Neuronal stem cell (in vitro differentiated cells): Measurements from ENCODE around the gene GALNT14.

Experiments
- DNase-seq: peaks from one replicate; pipeline ENCODE4 v3.0.0-alpha.2; 2013; ENCODE audit warnings: low spot score
- H2AFZ ChIP-seq: one replicate; pipeline ENCODE4 v1.6.1; 2013; ENCODE audit warnings: mild to moderate bottlenecking, low read length, inconsistent platforms
- H2AK5ac ChIP-seq: 2 replicates; pipeline ENCODE4 v1.6.1; 2013; ENCODE audit warnings: low read depth, mild to moderate bottlenecking, inconsistent platforms, low read length, moderate library complexity, mixed read lengths
- H2BK120ac ChIP-seq: 2 replicates; pipeline ENCODE4 v1.6.1; 2013; ENCODE audit warnings: low read depth, mild to moderate bottlenecking, inconsistent platforms, low read length, moderate library complexity, mixed read lengths
- H2BK12ac ChIP-seq: one replicate; pipeline ENCODE4 v1.6.1; 2013; ENCODE audit warnings: low read length, inconsistent platforms
- H2BK15ac ChIP-seq: 2 replicates; pipeline ENCODE4 v1.6.1; 2013; ENCODE audit warnings: mild to moderate bottlenecking, low read length, inconsistent platforms, mixed read lengths
- H2BK5ac ChIP-seq: one replicate; pipeline ENCODE4 v1.6.1; 2013; ENCODE audit warnings: inconsistent platforms, mild to moderate bottlenecking, low read length, moderate library complexity
- H3K14ac ChIP-seq: one replicate; pipeline ENCODE4 v1.6.1; 2013; ENCODE audit warnings: low read length, inconsistent platforms
- H3K18ac ChIP-seq: 2 replicates; pipeline ENCODE4 v1.6.1; 2013; ENCODE audit warnings: low read length, inconsistent platforms
- H3K23ac ChIP-seq: 2 replicates; pipeline ENCODE4 v1.6.1; 2013; ENCODE audit warnings: low read depth, mild to moderate bottlenecking, mixed read lengths, low read length, inconsistent platforms; ENCODE audit not compliant: poor library complexity
- H3K27ac ChIP-seq: replicated peaks from 3 replicates; pipeline ENCODE4 v1.5.1; 2013; ENCODE audit warnings: low read length, inconsistent platforms
- H3K27me3 ChIP-seq, 3 experiments: 2 replicates each; pipeline ENCODE4 v1.6.1; 2013; ENCODE audit warnings: low read length in 3 of 3, mild to moderate bottlenecking in 2 of 3, inconsistent platforms in 1 of 3, low read depth in 1 of 3, mixed read lengths in 1 of 3, moderate library complexity in 1 of 3; ENCODE audit not compliant: control insufficient read depth in 3 of 3, insufficient read depth in 3 of 3
- H3K36me3 ChIP-seq, 2 donors: replicated peaks in 1 of 2; 2 replicates each; pipeline ENCODE4 v1.6.1; 2013; ENCODE audit warnings: low read length in 2 of 2; ENCODE audit not compliant: control insufficient read depth in 2 of 2, insufficient read depth in 2 of 2
- H3K4ac ChIP-seq: 2 replicates; pipeline ENCODE4 v1.6.1; 2013; ENCODE audit warnings: inconsistent platforms, mild to moderate bottlenecking, low read length, moderate library complexity
- H3K4me1 ChIP-seq, 2 donors: 1 replicate in 1 of 2; 2 replicates in 1 of 2; pipeline ENCODE4 v1.6.1; 2013; ENCODE audit warnings: low read length in 2 of 2, low read depth in 1 of 2; ENCODE audit not compliant: control insufficient read depth in 2 of 2, insufficient read depth in 1 of 2
- H3K4me2 ChIP-seq: one replicate; pipeline ENCODE4 v1.6.1; 2013; ENCODE audit warnings: mild to moderate bottlenecking, low read length, inconsistent platforms; ENCODE audit not compliant: insufficient read depth, poor library complexity, severe bottlenecking
- H3K4me3 ChIP-seq, 2 donors: 2 replicates each; pipeline ENCODE4 v1.5.1; 2013; ENCODE audit warnings: low read length in 2 of 2, mild to moderate bottlenecking in 2 of 2, inconsistent platforms in 1 of 2, moderate library complexity in 1 of 2
- H3K79me1 ChIP-seq: one replicate; pipeline ENCODE4 v1.6.1; 2013; ENCODE audit warnings: low read depth, mild to moderate bottlenecking, inconsistent platforms, low read length, moderate library complexity
- H3K9ac ChIP-seq: one replicate; pipeline ENCODE4 v1.6.1; 2013; ENCODE audit warnings: mild to moderate bottlenecking, low read depth, low read length, inconsistent platforms; ENCODE audit not compliant: poor library complexity
- H3K9me3 ChIP-seq, 2 donors: replicated peaks in 1 of 2; 2 replicates each; pipeline versions ENCODE3 to v1.6.1; 2013; ENCODE audit warnings: low read length in 2 of 2, mild to moderate bottlenecking in 2 of 2, inconsistent platforms in 1 of 2, low read depth in 1 of 2, mixed read lengths in 1 of 2, moderate library complexity in 1 of 2; ENCODE audit not compliant: control insufficient read depth in 2 of 2, insufficient read depth in 1 of 2
- H4K8ac ChIP-seq: one replicate; pipeline ENCODE4 v1.6.1; 2013; ENCODE audit warnings: low read depth, mild to moderate bottlenecking, inconsistent platforms, low read length, moderate library complexity
- H4K91ac ChIP-seq: one replicate; pipeline ENCODE4 v1.6.1; 2013; ENCODE audit warnings: low read length, low read depth, mild to moderate bottlenecking, inconsistent platforms; ENCODE audit not compliant: poor library complexity
- WGBS, 2 donors: extraction: QIAGEN DNeasy Blood & Tissue Kit; methylation state at CpG; one replicate each; pipeline ENCODE4 v1.1.7; 2013; ENCODE audit warnings: missing lambda C conversion rate in 2 of 2, mixed read lengths in 1 of 2; ENCODE audit not compliant: insufficient read length in 2 of 2, insufficient replicate concordance in 1 of 2; ENCODE audit errors: extremely low coverage in 2 of 2; 5-methylcytosine and 5-hydroxymethylcytosine counted together

GALNT14 gene

DNA sequence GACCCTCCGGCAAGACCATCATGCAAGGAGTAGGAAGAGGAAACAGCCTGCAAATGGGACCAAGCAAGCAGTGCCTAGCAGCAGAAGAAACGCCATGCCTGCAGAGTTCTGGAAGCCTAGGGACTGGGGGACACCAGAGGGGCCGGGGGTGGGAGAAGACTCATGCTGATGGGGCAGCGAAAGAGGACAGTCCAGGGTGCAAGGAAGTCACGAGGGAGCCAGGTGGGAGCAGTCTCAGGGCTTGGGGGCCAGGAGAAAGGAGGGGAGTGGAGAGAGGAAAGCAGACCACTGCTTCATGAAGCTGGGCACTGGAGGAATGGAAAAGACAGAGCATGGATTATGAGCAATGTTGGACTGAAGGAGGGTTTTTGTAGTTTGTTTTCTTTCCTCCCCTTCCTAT, 211.6 kb downstream of the GALNT14 start:
- Histone ChIP-seq H3K4me1 (no peaks in the 10 kb centered on the region), H3K4ac (no peak overlapping the region), H2AK5ac (no peak overlapping the region), H3K23ac (no peak overlapping the region), H2AFZ (no peak overlapping the region), H4K8ac (no peak overlapping the region), H3K18ac (no peak overlapping the region), H4K91ac (no peak overlapping the region), H3K36me3 (no peaks in the 10 kb centered on the region), H2BK12ac (no peak overlapping the region), H2BK15ac (no peak overlapping the region), H3K9ac (no peak overlapping the region), H2BK5ac (no peak overlapping the region), H3K4me3 (no peak overlapping the region), H2BK120ac (no peak overlapping the region), H3K79me1 (no peaks in the 10 kb centered on the region), H3K14ac (no peak overlapping the region), H3K9me3 (no peaks in the 10 kb centered on the region), H3K27me3 (no peaks in the 10 kb centered on the region), H3K27ac (no peak overlapping the region), H3K4me2 (no peak overlapping the region)
- no CpG with 5 or more reads among the region's 5 CpGs for WGBS, 2 donors
- no peak for DNase-seq

DNA sequence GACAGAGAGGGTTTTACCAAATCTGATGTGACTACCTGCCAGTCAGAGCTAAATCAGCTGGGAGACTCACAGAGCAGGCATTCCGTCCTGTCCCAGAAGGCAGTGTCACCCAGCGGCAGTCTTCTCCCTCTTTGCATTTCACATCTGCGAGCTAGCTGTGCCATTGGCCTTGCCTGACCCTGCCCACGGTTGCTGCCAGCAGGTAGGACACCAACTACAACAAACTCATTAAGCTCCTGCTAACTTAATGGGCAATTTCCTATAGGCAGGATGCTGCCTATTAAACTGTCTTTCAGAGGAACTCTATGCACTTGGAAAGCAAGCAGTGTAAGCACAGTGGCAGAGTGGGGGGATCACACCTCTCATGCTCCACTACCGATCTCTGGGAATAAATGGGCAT, 214.6 kb downstream of the GALNT14 start:
- Histone ChIP-seq H3K27me3 (no peaks in the 10 kb centered on the region), H3K9me3 (no peaks in the 10 kb centered on the region), H3K4me2 (no peak overlapping the region), H3K9ac (no peak overlapping the region), H2AFZ (no peak overlapping the region), H3K23ac (no peak overlapping the region), H3K4me1 (no peaks in the 10 kb centered on the region), H2BK12ac (no peak overlapping the region), H3K14ac (no peak overlapping the region), H3K27ac (no peak overlapping the region), H3K4ac (no peak overlapping the region), H3K4me3 (no peak overlapping the region), H2BK15ac (no peak overlapping the region), H3K18ac (no peak overlapping the region), H3K79me1 (no peaks in the 10 kb centered on the region), H2AK5ac (no peak overlapping the region), H2BK120ac (no peak overlapping the region), H4K91ac (no peak overlapping the region), H4K8ac (no peak overlapping the region), H2BK5ac (no peak overlapping the region), H3K36me3 (no peaks in the 10 kb centered on the region)
- whole genome bisulfite sequencing, 2 donors = no CpG with 5 or more reads among the region's 5 CpGs
- DNase-seq = no peak

GRCh38 chr2:30920511-30920910, 217.7 kb downstream of the GALNT14 start:
- H3K14ac ChIP-seq = no peak overlapping the region
- no peak overlapping the region for H3K27ac ChIP-seq
- H2BK120ac ChIP-seq = no peak overlapping the region
- no peak overlapping the region for H3K4ac ChIP-seq
- H2BK5ac ChIP-seq = no peak overlapping the region
- no peak overlapping the region for H2BK12ac ChIP-seq
- H3K18ac ChIP-seq = no peak overlapping the region
- H2BK15ac ChIP-seq = no peak overlapping the region
- H3K36me3 ChIP-seq = no peaks in the 10 kb centered on the region
- no peak overlapping the region for H3K23ac ChIP-seq
- H4K91ac ChIP-seq = no peak overlapping the region
- H3K79me1 ChIP-seq = no peaks in the 10 kb centered on the region
- no peak overlapping the region for H3K4me3 ChIP-seq
- H3K9me3 ChIP-seq = no peaks in the 10 kb centered on the region
- H3K4me2 ChIP-seq = no peak overlapping the region
- no peak overlapping the region for H3K9ac ChIP-seq
- no CpG with 5 or more reads among the region's 5 CpGs for WGBS, 2 donors
- no peaks in the 10 kb centered on the region for H3K27me3 ChIP-seq
- no peak overlapping the region for H2AFZ ChIP-seq
- no peak overlapping the region for H4K8ac ChIP-seq
- DNase-seq = no peak
- no peak overlapping the region for H2AK5ac ChIP-seq
- no peaks in the 10 kb centered on the region for H3K4me1 ChIP-seq

GRCh38 chr2:30915486-30915885, 222.8 kb downstream of the GALNT14 start:
- H3K36me3 ChIP-seq = no peaks in the 10 kb centered on the region
- H2BK12ac ChIP-seq = no peak overlapping the region
- H3K4ac ChIP-seq = no peak overlapping the region
- no peaks in the 10 kb centered on the region for H3K27me3 ChIP-seq
- no peak overlapping the region for H3K18ac ChIP-seq
- no peak overlapping the region for H2AK5ac ChIP-seq
- no peak overlapping the region for H2BK15ac ChIP-seq
- peaks cover 0 to 2% of the 10 kb centered on the region in 2 donors for H3K4me1 ChIP-seq
- no peaks in the 10 kb centered on the region for H3K79me1 ChIP-seq
- no peak overlapping the region for H4K91ac ChIP-seq
- H2AFZ ChIP-seq = no peak overlapping the region
- H2BK5ac ChIP-seq = no peak overlapping the region
- H3K14ac ChIP-seq = no peak overlapping the region
- no CpG with 5 or more reads among the region's 3 CpGs for WGBS, 2 donors
- H3K23ac ChIP-seq = no peak overlapping the region
- DNase-seq = peak; percentile 18
- H3K9me3 ChIP-seq = no peaks in the 10 kb centered on the region
- no peak overlapping the region for H3K9ac ChIP-seq
- no peak overlapping the region for H4K8ac ChIP-seq
- H3K4me3 ChIP-seq = no peak overlapping the region
- H3K4me2 ChIP-seq = no peak overlapping the region
- H3K27ac ChIP-seq = no peak overlapping the region
- no peak overlapping the region for H2BK120ac ChIP-seq
